ENCODE measurements around the gene ESAM.

ESAM gene

DNA sequence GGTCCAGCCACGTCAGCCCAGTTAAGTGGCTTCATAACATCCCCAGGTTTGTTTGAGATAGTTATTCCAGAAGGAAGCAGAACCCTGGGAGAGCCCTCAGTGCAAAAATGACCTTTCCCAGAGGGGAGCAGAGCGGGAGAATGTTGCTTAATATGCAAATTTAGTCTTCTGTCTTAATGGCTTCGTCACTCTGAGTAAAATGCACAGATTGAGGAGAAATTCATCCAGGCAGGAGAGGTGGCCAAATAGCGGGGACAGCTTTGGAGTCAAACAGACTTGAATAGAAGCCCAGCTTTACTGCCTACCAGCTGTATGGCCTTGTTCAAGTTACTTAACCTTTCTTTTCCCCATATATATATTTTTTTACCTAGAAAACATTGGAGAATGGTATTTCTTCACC, 34.6 kb downstream of the ESAM start:
- DNase-seq = no peak

DNA sequence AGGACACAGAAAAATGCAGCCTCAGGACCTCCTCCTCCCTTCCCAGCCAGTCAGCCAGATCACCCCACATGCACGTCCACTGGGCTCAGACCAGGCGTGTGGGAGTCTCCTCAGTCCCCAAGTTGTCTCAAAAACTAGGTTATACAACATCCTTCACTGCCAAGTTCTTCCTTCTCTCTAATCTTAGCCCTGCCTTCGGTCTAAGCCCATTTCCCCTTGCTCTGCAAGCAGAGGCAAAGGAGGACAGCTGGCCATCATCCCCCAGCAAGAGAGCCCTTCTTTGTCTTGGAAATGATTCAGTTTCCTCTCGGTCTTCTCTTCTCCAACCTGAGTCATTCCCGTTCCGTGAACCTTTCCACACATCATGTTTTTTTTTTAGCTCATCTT, 36.4 kb downstream of the ESAM start:
- DNase-seq = peak; percentile 48

DNA sequence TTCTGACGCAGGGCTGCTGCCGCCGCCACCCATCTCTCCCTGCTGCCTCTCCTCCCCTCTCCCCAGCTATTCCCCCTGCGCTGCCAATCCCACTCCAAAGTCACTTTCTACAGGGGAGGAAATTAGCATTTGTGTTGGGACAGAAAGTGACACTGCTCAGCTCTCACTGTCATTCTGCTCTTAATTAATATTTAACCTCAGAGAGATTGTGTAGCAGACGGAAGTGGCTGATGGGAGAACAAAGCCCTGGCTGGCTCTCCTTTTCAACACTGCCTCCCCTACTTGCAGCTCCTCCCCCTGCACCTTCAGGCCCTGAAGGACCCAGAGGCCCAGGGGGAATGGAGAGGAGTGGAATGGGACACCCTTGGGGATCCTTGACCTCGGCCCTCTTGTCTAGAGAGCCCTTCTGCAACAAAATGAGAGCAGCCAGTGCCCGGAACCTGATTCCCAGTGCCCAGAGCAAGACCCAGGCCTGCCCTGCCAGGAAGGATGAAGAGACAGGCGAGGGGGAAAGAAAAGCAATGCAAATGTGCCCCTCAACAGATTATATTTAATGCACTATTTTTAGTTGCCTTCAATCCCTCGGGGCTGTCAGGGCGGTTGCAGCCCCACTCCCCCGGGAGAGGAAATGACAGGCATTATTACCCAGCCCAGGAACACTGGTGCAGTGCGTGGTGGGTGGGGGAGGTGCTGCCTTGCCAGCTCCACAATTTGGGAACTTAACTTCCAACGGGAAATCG, 36.9 kb downstream of the ESAM start:
- no peak for DNase-seq

DNA sequence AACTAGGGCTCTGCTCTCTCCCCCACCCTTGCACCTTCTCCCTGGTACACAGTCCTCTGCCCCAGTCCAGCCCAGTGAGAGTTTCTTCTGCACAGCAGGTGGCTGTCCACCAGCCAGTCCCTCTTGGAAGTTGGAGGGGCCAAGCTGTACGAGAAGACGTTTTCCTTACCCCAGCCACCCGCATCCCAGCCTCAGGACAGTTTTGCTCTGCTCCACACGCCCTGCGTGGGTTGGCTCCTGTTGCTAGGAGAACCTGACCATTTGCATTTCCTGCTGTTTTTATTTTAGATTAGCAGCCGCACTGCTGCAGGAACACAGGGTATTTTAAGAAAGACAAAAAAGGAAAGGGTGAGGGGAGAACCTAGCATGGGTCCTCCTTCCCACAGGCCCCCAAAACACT, 39.9 kb downstream of the ESAM start:
- DNase-seq = no peak

DNA sequence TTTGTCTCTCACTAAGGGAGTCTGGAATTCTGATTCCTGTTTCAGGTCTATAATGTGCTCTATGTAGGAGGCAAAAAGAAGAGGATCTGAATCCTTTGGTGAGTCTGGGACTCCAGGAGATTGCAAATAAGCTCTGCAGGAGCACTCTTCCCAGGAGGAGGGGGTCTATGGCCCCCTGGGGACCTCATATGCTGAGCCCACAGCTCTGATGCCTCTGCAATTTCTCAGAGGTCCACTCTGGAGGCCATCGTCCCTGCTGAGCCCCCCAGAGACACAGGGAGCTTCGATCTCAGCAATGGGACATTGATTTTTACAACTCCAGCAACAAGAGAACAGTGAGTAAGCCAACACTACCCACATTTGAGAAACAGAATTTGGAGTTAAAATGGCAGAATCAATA, 42.6 kb downstream of the ESAM start:
- no peak for DNase-seq

DNA sequence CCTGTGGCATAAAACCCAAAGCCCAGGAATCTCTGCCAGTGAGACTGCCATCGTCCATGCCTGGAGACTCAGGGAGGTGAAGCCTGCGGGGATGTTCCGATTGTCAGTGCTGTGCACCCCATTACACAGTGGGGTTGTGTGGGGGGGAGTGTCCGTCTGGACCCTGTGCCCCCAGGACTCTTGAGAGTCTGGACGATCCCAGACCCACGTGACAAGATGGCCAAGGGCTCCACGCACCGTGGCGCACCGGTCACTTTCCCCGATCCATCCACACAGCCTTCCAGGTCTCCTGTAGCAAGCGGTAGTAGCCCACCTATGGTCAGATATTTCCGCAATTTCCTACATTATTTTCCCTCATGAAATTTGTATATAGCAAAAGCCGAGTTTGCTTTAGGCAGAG, 43.3 kb downstream of the ESAM start:
- DNase-seq = no peak

DNA sequence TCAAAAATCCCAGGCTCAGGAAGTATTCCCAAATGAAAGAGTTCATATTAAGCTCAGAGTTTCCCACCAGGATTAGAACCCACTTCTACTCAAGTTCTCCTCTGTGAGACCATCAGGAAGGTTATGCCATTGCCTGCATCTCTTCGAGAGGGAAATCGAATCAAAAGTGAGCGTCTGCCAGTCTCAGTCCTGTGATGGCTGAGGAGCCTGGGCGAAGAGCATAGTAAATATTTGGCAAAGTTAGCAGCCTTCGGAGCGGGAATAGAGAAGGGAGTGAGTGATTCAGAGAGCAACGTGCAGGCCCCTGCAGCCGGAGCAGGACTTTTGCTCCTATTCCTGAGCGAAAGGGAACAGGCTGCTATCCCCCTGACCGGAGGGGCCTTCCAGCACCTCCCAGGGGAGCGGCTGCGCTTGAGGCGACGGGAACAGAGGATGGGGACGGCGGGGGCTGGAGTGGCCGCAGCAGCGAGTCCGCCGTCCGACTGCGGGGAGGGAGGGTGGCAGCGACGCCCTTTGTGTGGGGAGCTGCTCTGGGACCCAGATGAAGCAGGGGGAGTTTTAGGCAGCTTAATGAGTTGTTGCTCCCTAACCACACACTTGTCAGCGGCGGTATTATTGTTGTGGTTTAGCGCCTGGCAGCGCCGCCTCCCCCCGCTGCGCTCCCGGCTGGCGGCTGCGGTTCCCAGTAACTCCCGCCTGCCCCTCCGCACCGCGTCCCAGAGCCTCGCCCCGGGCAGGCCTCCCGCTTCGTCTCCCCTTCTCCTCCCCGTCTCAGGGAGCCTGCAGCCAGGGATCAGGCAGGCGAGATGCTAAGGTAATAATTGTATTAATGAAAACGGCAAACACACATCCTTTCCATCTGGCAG, 44.1 kb downstream of the ESAM start:
- peak; percentile 51 for DNase-seq

DNA sequence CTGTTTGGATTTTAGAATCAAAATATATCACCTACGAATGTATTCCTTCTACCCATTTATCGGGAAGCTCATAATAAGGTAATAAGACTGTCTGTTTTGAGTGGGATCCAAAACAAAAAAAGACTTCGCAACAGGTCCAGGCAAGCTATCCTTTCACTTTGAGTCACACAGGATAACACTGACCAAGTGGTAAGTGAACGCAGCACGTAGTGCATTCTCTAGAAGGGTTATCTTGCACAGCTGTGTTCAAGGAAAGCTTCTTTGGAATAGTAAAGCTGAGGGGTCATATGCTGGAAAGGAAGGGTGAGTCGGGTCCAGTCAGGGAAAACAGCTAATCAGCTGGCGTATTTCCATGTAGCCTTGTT, 44.7 kb downstream of the ESAM start:
- peak; percentile 25 for DNase-seq

DNA sequence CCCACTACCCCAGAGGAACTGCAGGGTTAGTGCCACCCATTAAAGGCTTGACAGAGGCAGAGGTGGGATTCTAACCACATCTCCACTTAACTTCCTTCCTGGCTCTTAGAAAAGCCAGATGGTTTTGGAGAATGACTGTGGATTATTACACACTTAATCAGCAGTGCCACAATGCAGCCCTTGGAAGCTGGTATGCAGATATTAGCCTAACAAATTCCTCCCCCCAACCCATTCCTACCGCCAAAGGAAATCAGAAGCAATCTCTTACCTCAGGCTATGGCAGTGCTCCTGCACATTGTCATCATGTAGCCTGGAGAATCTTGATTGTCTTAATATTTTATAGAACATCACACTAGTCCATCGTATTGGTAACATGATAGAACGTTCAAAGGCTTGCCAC, 45.5 kb downstream of the ESAM start:
- DNase-seq = peak; percentile 80

DNA sequence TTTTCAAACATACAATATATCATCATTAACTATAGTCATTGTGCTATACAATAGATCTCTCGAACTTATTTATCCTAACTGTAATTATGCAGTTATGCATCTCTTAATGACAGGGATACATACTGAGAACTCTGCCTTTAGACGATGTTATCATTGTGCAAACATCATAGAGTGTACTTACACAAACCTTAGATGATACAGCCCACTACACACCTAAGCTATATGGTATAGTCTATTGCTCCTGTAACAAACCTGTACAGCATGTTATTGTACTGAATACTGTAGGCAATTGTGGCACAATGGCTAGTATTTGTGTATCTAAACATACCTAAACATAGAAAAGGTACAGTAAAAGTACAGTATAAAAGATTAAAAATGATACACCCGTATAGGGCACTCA, 49.7 kb downstream of the ESAM start:
- DNase-seq = no peak

DNA sequence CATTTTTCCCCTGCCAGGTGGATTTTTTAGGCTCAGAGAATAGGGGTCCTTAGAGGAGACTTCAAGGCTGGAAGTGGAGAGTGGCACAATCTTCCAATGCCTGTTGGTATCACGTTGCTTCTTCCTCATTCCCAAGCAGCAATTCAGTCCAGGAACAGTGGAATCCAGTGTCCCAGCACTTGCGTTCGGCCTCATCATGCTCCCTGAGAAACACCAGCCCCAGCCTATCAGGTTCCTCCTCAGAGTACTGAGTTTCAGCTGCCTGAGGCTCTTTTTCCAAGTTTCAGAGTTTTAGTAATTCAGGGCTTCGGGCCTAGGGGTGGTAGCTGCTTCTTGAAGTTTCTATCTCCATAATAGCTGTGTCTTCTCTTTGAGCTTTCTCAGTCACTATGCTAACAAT, 54.3 kb downstream of the ESAM start:
- DNase-seq = no peak
